HG03457 (cell line): ENCODE results near the gene KLHL2.

Source experiments
- ATAC-seq: cut with Tn5 transposase; IDR thresholded peaks from one replicate; pipeline ENCODE4 v1.9.1; 2021; ENCODE audit warnings: moderate number of reproducible peaks; ENCODE audit not compliant: unreplicated experiment

Gene KLHL2

GRCh38 chr4:165360985-165361670 is 153.8 kb downstream of the KLHL2 start:
- no peak for ATAC-seq

- ATAC-seq = no peak
These were observed 154.4 kb downstream of the KLHL2 start for GRCh38 chr4:165361810-165362209.

GRCh38 chr4:165364452-165365080 is 157.2 kb downstream of the KLHL2 start:
- ATAC-seq = no peak

- no peak for ATAC-seq
These were observed 159.7 kb downstream of the KLHL2 start for GRCh38 chr4:165367040-165367439.

GRCh38 chr4:165368114-165368513 is 160.8 kb downstream of the KLHL2 start:
- no peak for ATAC-seq

- ATAC-seq = no peak
These were observed 161.2 kb downstream of the KLHL2 start for GRCh38 chr4:165368567-165368966.

GRCh38 chr4:165369522-165369921 is 162.2 kb downstream of the KLHL2 start:
- no peak for ATAC-seq

GRCh38 chr4:165370530-165370929 is 163.2 kb downstream of the KLHL2 start:
- ATAC-seq = no peak
